ENCODE measurements around the gene ZDHHC13.

DNA sequence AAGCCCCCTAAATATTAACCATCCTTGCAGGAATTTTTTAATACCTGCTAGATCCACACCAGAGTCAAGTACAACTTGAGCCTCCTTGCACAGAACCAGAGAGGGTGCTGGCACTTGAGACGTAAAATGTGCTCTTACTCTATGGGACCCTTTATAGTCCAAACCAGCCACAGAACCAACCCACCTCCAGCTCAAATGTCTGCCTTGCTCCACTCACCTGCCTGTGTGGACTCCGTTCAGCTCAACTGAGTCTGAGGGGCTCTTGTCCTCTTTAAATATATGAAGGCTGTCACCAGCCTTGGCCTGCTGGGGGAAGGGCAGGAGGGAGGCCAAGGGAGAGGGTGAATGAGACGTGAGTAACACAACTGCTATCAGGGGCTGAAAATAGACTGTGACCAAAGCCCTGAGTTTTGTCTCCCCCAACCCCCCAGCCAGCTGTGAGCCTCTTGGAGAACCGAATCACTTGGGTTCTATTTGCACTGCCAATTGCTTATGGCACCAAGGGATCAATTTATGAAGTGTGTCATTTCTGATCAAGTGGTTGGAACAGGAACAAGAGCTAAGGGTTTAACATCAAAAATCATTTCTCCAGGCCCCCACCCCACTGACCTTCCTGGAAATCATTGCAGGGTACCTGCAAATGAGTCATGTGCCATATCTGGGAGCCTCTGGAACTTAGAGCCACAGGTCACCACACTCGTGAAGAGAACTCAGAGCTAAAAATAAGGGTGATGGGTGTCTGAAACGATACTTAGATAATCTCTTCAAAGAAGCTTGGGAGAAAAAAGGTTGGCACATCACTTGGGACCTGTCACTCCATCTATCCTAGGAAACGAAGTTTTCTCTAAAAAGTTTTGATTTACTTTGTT is 85.0 kb downstream of the ZDHHC13 start, which contains the start of gene CSRP3:
- TF ChIP-seq, protein P1, sequence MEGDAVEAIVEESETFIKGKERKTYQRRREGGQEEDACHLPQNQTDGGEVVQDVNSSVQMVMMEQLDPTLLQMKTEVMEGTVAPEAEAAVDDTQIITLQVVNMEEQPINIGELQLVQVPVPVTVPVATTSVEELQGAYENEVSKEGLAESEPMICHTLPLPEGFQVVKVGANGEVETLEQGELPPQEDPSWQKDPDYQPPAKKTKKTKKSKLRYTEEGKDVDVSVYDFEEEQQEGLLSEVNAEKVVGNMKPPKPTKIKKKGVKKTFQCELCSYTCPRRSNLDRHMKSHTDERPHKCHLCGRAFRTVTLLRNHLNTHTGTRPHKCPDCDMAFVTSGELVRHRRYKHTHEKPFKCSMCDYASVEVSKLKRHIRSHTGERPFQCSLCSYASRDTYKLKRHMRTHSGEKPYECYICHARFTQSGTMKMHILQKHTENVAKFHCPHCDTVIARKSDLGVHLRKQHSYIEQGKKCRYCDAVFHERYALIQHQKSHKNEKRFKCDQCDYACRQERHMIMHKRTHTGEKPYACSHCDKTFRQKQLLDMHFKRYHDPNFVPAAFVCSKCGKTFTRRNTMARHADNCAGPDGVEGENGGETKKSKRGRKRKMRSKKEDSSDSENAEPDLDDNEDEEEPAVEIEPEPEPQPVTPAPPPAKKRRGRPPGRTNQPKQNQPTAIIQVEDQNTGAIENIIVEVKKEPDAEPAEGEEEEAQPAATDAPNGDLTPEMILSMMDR (IDR thresholded peaks at IDR 0.05; ENCODE audit: low read depth, low read length, missing input control) = no peak
- TF ChIP-seq TAF1 (conservative IDR thresholded peaks at IDR 0.05) = no peak
- TF ChIP-seq EGR1 (IDR thresholded peaks at IDR 0.05; ENCODE audit: low read depth in 2 of 2) = no peak
- TF ChIP-seq RAD21 (IDR thresholded peaks at IDR 0.05) = no peak
- no peak for TF ChIP-seq SP1 (IDR thresholded peaks at IDR 0.05)
- TF ChIP-seq, protein P2, sequence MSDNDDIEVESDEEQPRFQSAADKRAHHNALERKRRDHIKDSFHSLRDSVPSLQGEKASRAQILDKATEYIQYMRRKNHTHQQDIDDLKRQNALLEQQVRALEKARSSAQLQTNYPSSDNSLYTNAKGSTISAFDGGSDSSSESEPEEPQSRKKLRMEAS (IDR thresholded peaks at IDR 0.05) = no peak
- TF ChIP-seq, protein P3, sequence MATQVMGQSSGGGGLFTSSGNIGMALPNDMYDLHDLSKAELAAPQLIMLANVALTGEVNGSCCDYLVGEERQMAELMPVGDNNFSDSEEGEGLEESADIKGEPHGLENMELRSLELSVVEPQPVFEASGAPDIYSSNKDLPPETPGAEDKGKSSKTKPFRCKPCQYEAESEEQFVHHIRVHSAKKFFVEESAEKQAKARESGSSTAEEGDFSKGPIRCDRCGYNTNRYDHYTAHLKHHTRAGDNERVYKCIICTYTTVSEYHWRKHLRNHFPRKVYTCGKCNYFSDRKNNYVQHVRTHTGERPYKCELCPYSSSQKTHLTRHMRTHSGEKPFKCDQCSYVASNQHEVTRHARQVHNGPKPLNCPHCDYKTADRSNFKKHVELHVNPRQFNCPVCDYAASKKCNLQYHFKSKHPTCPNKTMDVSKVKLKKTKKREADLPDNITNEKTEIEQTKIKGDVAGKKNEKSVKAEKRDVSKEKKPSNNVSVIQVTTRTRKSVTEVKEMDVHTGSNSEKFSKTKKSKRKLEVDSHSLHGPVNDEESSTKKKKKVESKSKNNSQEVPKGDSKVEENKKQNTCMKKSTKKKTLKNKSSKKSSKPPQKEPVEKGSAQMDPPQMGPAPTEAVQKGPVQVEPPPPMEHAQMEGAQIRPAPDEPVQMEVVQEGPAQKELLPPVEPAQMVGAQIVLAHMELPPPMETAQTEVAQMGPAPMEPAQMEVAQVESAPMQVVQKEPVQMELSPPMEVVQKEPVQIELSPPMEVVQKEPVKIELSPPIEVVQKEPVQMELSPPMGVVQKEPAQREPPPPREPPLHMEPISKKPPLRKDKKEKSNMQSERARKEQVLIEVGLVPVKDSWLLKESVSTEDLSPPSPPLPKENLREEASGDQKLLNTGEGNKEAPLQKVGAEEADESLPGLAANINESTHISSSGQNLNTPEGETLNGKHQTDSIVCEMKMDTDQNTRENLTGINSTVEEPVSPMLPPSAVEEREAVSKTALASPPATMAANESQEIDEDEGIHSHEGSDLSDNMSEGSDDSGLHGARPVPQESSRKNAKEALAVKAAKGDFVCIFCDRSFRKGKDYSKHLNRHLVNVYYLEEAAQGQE (IDR thresholded peaks at IDR 0.05) = no peak
- no peak for TF ChIP-seq YY1 (IDR thresholded peaks at IDR 0.05)
- no peak for TF ChIP-seq FOXA1 (IDR thresholded peaks at IDR 0.05)
- TF ChIP-seq, protein P4, sequence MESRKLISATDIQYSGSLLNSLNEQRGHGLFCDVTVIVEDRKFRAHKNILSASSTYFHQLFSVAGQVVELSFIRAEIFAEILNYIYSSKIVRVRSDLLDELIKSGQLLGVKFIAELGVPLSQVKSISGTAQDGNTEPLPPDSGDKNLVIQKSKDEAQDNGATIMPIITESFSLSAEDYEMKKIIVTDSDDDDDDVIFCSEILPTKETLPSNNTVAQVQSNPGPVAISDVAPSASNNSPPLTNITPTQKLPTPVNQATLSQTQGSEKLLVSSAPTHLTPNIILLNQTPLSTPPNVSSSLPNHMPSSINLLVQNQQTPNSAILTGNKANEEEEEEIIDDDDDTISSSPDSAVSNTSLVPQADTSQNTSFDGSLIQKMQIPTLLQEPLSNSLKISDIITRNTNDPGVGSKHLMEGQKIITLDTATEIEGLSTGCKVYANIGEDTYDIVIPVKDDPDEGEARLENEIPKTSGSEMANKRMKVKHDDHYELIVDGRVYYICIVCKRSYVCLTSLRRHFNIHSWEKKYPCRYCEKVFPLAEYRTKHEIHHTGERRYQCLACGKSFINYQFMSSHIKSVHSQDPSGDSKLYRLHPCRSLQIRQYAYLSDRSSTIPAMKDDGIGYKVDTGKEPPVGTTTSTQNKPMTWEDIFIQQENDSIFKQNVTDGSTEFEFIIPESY (IDR thresholded peaks at IDR 0.05) = no peak
- TF ChIP-seq HNF4A (conservative IDR thresholded peaks at IDR 0.05) = no peak
